ENCODE data around the gene PITPNM3.
A peak's percentile ranks its signal among the peaks of the same experiment; 100 is the strongest.
"Not testable (repeated sequence)": the region's sequence is repeated elsewhere in the genome, so short reads cannot be mapped to it uniquely, and the experiment has no call there.

PITPNM3 gene

DNA sequence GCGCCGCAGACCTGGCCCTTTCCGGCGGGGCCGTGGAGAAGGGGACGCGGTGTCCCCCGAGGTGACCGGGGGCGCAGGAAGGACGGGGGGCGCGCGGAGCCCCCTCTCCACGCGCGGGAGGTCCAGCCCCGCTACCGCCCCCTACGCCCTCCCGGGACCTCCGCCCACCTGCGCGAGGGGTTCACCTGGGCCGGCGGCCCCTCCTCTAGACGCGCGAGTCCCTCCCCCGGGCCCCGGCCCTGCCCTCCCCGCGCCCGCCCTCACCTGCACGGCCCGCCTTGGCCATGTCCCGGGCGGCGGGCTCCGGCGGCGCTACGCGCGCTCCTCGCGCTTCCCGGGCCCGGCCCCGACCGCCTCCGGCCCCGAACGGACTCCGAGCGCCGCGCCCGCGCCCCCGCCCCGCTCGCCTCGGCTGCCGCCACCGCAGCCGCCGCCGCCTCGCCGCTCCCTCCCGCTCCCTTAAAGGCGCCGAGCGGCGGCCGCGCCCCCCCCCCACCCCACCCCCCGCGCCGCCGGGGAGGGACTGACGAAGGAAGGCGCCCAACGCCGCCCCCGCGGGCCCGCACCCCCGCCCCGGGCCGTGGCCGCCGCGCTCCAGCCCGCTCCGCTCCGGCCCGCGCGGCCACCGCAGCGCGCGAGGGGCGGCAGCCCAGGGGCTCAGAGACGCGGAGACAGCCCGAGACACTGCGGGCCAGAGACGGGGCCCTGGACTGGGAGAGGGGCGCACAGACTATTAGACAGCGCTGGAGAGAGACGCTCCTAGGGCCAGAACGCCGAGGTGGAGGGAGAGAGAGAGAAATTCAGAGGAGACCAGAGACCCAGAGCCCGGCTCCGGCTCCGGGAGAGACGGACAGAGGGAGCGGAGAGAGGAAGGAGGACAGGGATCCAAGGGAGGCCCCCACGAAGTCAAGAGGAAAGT, at the start of gene PITPNM3:
PITPNM3 (minus strand) TSS at position 435 of the 919 bp plus-strand sequence; CDS start at position 286, 149 bp downstream.
- DNase-seq (ENCODE audit: low spot score) = peak; percentile 55

DNA sequence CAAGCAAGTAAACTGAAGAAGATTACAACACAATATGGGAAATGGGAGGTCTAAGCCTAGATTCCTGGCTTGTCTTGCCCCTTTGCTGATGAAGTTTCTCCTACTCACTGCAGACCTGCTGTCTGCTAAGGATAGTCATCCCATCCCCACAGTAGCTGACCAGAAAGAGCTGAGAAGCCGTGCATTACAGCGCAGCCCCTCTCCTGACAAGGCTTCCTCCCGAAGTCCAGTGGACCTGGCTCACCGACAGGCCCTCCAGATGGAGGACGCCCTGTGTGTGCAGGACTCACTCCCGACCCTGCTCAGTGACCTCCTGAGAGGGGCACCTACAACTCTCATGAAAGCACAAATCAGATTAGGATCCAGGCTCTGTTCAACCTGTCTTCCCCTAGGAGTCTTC, 48.8 kb upstream of the PITPNM3 start:
- no peak for DNase-seq (ENCODE audit: low spot score)

GRCh38 chr17:6603744-6604325, 47.5 kb upstream of the PITPNM3 start:
- no peak for DNase-seq (ENCODE audit: low spot score)

- DNase-seq (ENCODE audit: low spot score) = no peak
Observed at GRCh38 chr17:6602141-6602540, 45.8 kb upstream of the PITPNM3 start.

- DNase-seq (ENCODE audit: low spot score) = no peak
Observed at GRCh38 chr17:6599364-6599763, 43.0 kb upstream of the PITPNM3 start.

DNA sequence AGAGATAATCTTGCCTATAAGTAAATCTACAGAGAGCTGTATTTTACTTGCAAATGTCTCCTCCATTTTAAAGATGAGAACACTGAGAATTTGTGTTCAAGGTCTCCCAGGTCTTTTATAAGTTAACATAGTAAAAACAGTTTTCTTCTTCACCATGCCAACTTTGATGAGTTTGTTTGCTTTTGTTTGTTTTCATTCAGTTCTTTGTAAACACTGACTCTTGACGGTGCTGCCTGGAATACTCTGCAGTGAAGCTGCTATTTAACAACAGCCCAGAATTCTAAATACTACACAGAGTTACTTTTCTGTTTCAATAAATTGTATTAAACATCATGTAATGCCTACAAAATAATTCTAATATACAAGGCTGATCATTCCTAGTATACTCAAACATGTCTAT, 41.4 kb upstream of the PITPNM3 start:
- no peak for DNase-seq (ENCODE audit: low spot score)

DNA sequence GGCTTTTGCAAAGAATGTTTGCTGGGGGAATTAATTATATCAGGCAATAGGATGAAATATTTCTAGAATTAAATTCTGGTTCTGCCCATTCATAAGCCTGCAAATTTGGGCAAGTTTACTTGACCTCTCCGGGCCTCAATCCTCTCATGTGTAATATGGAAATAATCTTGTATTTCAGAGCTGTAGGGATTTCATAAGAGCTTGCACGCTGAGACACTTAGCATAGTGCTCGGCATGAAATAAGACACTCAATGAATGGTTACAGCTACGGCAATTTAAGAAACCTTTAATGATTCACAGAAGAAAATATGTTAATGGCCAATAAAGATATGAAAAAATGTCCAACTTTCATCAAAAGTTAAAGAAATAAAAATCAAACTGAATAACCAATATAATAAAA, 40.6 kb upstream of the PITPNM3 start:
- DNase-seq (ENCODE audit: low spot score) = no peak

DNA sequence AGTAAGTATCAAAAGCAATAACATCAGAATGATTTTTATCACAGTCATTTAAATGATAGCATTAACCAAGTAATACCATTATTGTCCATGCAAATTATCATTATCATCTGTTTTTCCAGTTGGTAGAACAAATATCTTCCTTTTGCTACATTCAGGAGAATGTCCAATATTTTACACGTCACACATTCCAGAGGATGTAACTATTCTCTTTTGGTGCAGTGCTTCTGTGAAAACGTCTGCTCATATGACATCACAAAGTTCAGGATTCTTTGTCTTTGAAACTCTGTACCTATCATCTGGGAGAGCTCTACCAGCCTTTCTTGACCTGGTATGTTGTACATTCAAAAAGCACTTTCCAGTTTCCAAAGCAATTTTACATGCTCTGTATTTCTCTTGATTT, 40.2 kb upstream of the PITPNM3 start:
- no peak for DNase-seq (ENCODE audit: low spot score)

DNA sequence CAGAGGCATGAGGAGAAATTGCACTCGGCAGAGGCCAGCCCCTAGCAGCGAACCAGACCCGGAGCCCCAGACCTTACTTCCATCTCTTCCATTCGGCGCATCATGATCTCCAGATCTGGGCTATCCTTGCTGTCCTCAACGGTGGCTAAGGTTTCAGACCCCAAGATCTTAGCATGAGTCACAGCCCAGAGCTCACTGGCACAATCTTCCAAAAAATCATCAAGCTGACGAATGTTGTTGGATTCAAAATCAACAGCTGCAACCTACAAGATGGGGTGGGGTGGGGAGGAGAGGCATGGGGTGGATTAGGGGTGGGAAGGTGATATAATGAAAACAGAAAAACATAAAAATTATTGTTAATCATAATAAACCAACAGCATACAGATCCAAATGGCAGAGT, 39.7 kb upstream of the PITPNM3 start:
- DNase-seq (ENCODE audit: low spot score) = no peak

GRCh38 chr17:6593371-6593770, 37.0 kb upstream of the PITPNM3 start:
- not testable (repeated sequence) for DNase-seq (ENCODE audit: low spot score)

DNA sequence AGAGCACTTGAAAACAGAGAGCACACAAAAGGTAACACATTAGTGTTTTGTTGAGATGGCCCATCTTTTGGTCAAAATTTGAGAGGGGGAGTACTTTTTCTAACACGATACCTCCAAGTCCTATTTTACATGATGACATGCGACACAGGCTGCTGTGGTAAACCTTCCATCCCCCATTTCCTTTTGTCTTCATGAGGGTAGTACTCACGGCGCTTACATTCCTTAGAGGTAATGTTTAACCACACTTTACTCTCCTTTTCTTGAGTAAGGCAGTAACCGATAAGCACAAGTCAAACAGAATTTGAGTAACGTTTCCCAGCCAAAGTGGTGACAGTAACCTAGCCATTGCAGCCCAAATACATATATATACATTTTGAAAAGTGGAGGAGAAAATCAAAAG, 35.8 kb upstream of the PITPNM3 start:
- no peak for DNase-seq (ENCODE audit: low spot score)

DNA sequence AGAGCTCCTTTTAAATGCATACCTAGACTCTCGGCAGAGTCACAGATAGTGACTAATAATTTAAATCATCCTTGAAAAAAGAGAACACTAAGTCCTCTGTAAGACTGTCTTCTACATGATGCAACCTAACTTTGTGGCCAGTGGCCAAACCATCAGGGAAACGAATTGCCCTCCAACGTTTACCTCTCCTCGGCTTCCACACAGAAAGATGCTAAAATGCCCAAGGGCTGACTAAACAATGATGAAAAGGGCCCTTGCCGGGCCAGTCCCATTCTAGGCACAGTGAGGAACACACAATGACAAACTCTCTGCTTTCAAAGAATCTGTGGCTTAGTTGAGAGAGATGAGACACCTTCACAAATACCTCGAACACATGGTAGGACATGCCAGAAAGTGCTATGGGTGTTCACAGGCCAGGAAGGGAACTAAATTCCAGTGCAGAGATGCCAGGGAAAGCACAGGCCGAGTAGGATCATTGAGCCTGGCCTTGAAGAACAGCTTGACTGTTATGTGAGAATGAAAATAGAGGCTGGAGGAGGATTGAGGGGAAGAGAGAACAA, 35.3 kb upstream of the PITPNM3 start:
- DNase-seq (ENCODE audit: low spot score) = no peak

GRCh38 chr17:6589266-6589946, 33.1 kb upstream of the PITPNM3 start:
- DNase-seq (ENCODE audit: low spot score) = no peak

DNA sequence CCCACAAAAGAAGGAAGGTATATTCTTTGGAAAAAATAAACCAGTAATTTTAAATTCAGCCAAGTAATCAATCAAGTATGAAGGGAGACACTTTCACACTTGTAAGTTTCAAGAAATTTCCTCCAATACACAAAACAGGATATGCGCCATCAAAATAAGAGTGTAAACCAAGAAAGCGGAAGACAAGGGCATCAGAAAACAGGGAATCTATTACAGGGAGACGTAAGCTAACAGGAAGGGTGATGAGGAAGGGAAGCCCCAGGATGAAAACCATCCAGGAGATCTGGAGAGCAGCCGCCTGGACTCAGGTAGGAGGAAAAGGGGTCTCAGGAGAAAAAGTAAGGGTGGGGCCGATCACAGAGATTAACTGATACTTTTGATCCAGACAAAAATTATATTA, 31.8 kb upstream of the PITPNM3 start:
- no peak for DNase-seq (ENCODE audit: low spot score)

DNA sequence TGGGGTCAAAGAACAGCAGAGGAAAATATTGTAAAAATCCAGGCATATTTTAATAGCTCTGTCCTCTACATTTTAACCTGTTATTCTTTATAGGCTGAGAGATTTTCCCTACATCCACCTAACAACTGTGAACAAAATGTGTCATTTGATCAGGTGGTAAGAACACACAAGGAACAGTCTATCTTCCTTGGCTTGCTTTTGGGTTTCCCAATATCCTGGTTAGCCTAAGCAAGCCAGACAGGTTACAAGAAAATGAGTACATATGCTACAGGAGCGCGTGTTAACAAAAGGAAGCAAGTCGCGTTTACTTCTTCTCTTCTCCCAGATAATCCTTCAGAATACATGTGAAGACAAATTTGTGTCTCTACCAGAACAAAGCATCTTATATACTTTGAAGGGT, 31.0 kb upstream of the PITPNM3 start:
- DNase-seq (ENCODE audit: low spot score) = no peak

DNA sequence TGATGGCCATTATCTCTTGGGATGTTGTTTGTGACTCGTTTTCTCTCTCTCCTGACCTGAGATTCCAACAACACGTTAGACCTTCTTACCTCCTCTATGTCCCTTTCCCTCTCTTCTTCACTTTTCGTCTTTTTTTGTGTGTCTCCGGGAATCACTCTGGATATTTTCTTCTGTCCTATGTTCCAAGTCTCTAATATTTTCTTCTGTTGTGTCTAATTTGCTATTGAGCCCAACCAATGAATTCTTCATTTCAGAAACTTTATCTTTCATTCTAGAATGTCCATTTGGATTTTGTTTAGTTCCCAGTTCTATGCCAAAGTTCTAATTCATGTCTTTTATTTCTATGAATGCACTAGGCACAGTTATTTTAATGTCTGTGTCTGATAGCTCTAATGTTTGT, 27.1 kb upstream of the PITPNM3 start:
- no peak for DNase-seq (ENCODE audit: low spot score)

DNA sequence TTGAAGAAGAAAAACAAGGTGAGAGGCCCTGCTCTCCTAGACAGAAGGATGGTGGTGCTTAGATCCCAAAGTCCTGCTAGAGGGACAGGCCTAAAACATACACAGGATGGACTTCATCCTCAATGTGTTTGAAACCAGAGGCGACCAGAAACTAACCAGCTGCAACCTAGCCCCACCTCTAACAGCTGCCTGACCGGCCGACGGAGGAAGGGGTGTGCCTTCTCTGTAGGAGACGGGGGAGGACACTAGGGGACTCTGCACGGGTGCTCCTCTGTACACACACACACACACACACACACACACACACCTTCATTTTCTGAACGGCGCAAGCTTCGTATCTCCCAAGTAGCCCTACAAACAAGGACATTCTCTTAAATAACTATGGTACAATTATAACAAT, 24.3 kb upstream of the PITPNM3 start:
- DNase-seq (ENCODE audit: low spot score) = no peak

DNA sequence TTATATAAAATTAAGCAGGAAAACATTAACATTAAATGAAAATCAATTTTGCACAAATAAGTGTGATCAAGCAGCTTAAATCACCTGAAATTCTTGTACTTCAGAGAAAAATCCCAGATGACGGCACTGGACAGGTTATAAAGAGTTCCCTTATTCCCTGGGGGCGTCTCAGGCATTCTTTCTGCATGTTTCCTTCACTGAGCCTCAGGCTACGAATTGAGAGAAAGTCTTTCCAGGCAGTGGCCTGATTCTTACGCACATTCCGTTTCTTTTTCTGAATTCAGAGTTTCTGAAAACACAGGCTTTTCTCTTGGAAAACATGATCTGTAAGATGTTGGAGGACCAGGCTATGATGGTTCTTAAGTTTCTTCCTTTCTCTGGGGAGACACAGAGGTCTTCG, 22.1 kb upstream of the PITPNM3 start:
- DNase-seq (ENCODE audit: low spot score) = no peak

GRCh38 chr17:6577686-6578263, 21.4 kb upstream of the PITPNM3 start:
- DNase-seq (ENCODE audit: low spot score) = no peak

- DNase-seq (ENCODE audit: low spot score) = no peak
Observed at GRCh38 chr17:6576038-6576785, 19.9 kb upstream of the PITPNM3 start.

DNA sequence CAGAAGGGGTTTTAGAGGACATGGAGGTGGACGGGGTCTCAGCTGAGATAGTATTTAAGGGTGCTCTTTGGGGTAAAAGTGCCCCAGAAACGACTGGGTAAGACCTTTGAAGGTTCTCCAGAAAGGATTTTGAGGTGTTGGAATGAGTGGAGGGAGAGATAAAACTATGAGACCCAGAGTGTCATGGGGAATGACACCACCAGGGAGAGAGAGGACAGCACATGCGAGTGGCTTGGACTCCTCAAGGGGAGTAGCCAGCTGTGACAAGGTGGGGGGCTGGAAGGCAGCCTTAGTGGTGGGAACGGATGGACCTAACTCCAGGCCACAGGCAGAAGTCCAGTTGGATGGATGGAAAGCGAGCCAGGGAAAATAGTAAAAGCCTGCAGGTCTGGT, 19.2 kb upstream of the PITPNM3 start:
- no peak for DNase-seq (ENCODE audit: low spot score)
